Neural progenitor cell (in vitro differentiated cells): Measurements from ENCODE around the gene FUBP1. TPM values are rescaled to one million over a fixed set of nuclear protein-coding genes. Genes with fewer than 3 reads are reported as not detected.
"Not testable (repeated sequence)": the region's sequence is repeated elsewhere in the genome, so short reads cannot be mapped to it uniquely, and the experiment has no call there.

ENCODE experiments used
- DNase-seq: peaks from one replicate; pipeline ENCODE4 v3.0.0-alpha.2; 2016; ENCODE audit warnings: low spot score
- H2AFZ ChIP-seq: fragments of 200-600 bp; sonication (generic); replicated peaks from 2 replicates; pipeline ENCODE4 v1.6.1; 2016; ENCODE audit warnings: antibody characterized with exemption
- H3F3A ChIP-seq: fragments of 200-600 bp; sonication (generic); 2 replicates; pipeline ENCODE4 v1.6.1; 2016; ENCODE audit warnings: antibody characterized with exemption, low read depth
- H3K27ac ChIP-seq: fragments of 200-600 bp; sonication (generic); 2 replicates; pipeline ENCODE4 v1.5.1; 2016; ENCODE audit warnings: mild to moderate bottlenecking
- H3K27me3 ChIP-seq: fragments of 200-600 bp; sonication (generic); 2 replicates; pipeline ENCODE4 v1.6.1; 2016; ENCODE audit warnings: mild to moderate bottlenecking, moderate library complexity
- H3K36me3 ChIP-seq: fragments of 200-600 bp; sonication (generic); 2 replicates; pipeline ENCODE4 v1.5.1; 2016
- H3K4me1 ChIP-seq: fragments of 200-600 bp; sonication (generic); 2 replicates; pipeline ENCODE4 v1.6.1; 2016; ENCODE audit warnings: mixed run types
- H3K4me2 ChIP-seq: fragments of 200-600 bp; sonication (generic); 2 replicates; pipeline ENCODE4 v1.6.1; 2016
- H3K4me3 ChIP-seq: fragments of 200-600 bp; sonication (generic); 2 replicates; pipeline ENCODE4 v1.5.1; 2016
- H3K79me2 ChIP-seq: fragments of 200-600 bp; sonication (generic); 2 replicates; pipeline ENCODE4 v1.6.1; 2016; ENCODE audit warnings: low read depth
- H3K9ac ChIP-seq: fragments of 200-600 bp; sonication (generic); 2 replicates; pipeline ENCODE4 v1.6.1; 2016
- H3K9me3 ChIP-seq: fragments of 200-600 bp; sonication (generic); 2 replicates; pipeline ENCODE4 v1.5.1; 2016; ENCODE audit warnings: low read depth
- H4K20me1 ChIP-seq: fragments of 200-600 bp; sonication (generic); 2 replicates; pipeline ENCODE4 v1.6.1; 2016; ENCODE audit warnings: low read depth
- H3K27ac Mint-ChIP-seq: 3 replicates; pipeline ENCODE4 v1.8.0; 2021; ENCODE audit warnings: mixed read lengths
- H3K27me3 Mint-ChIP-seq: 2 replicates; pipeline ENCODE4 v1.8.0; 2022; ENCODE audit warnings: low read depth, mild to moderate bottlenecking, inconsistent platforms, moderate library complexity, mixed read lengths; ENCODE audit not compliant: insufficient read depth
- H3K36me3 Mint-ChIP-seq: 3 replicates; pipeline ENCODE4 v1.8.0; 2021; ENCODE audit warnings: mixed read lengths
- H3K4me1 Mint-ChIP-seq: 3 replicates; pipeline ENCODE4 v1.8.0; 2021; ENCODE audit warnings: mixed read lengths
- H3K4me3 Mint-ChIP-seq: 3 replicates; pipeline ENCODE4 v1.8.0; 2021; ENCODE audit warnings: mild to moderate bottlenecking, moderate library complexity, mixed read lengths
- H3K9me3 Mint-ChIP-seq: 3 replicates; pipeline ENCODE4 v1.8.0; 2020; ENCODE audit warnings: mixed read lengths
- EZH2 ChIP-seq: fragments of 200-600 bp; sonication (generic); IDR thresholded peaks from 2 replicates; pipeline ENCODE4 v1.6.1; 2017; ENCODE audit warnings: antibody characterized with exemption, mild to moderate bottlenecking, moderate library complexity
- EZH2phosphoT487 ChIP-seq: fragments of 200-600 bp; sonication (generic); IDR thresholded peaks from 2 replicates; pipeline ENCODE4 v1.6.1; 2017; ENCODE audit warnings: antibody characterized with exemption
- total RNA-seq: library from RNA; depleted of rRNA; stranded (reverse); fragments of >200 nt; gene quantifications from 2 replicates; pipeline ENCODE4 v1.2.3, GENCODE V29; 2015; ENCODE audit warnings: low replicate concordance
- TF ChIP-seq, protein P1 (sequence below): fragments of 200-600 bp; sonication (generic); IDR thresholded peaks from 2 replicates; pipeline ENCODE4 v1.5.1; 2017; ENCODE audit warnings: antibody characterized with exemption, mild to moderate bottlenecking

The FUBP1 gene
- total RNA-seq, 1 donor from 2014 or later, result 491 TPM

DNA sequence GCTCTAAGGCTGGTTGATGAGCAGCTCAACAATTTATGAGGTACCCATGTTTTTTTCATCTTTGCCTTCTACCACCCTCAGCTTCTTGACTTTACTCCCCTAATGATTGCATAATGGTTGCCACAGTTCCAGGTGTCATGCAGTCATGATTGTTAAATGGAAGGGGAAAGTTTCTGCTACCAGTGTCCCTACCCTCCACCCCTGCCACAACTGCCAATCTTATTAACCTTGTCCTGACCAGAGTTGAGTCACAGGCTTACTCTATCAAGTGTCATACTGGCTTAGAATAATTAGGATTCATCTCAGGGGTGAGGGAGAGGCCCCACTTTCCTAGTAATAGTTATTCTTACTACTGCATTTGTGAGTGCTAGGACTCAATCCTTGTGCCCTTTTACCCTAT, 7.9 kb upstream of the FUBP1 start:
- Histone ChIP-seq H3K27ac (no peak overlapping the region), H3K4me2 (no peak overlapping the region), H3K79me2 (peaks cover 94% of the 10 kb centered on the region), H3K4me3 (no peak overlapping the region), H3K9ac (no peak overlapping the region), H3F3A (peaks cover 22% of the 10 kb centered on the region), H3K36me3 (no peaks in the 10 kb centered on the region), H3K9me3 (no peaks in the 10 kb centered on the region), H2AFZ (no peak overlapping the region), H3K27me3 (no peaks in the 10 kb centered on the region), H3K4me1 (peaks cover 38% of the 10 kb centered on the region), H4K20me1 (peaks cover 69% of the 10 kb centered on the region)
- TF ChIP-seq, protein P1, sequence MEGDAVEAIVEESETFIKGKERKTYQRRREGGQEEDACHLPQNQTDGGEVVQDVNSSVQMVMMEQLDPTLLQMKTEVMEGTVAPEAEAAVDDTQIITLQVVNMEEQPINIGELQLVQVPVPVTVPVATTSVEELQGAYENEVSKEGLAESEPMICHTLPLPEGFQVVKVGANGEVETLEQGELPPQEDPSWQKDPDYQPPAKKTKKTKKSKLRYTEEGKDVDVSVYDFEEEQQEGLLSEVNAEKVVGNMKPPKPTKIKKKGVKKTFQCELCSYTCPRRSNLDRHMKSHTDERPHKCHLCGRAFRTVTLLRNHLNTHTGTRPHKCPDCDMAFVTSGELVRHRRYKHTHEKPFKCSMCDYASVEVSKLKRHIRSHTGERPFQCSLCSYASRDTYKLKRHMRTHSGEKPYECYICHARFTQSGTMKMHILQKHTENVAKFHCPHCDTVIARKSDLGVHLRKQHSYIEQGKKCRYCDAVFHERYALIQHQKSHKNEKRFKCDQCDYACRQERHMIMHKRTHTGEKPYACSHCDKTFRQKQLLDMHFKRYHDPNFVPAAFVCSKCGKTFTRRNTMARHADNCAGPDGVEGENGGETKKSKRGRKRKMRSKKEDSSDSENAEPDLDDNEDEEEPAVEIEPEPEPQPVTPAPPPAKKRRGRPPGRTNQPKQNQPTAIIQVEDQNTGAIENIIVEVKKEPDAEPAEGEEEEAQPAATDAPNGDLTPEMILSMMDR, result no peak
- TF ChIP-seq EZH2phosphoT487, result no peak
- Mint-ChIP-seq H3K4me3 (no peak overlapping the region), H3K9me3 (no peaks in the 10 kb centered on the region), H3K36me3 (peaks cover 18% of the 10 kb centered on the region), H3K27ac (no peak overlapping the region), H3K4me1 (peaks cover 5% of the 10 kb centered on the region), H3K27me3 (no peaks in the 10 kb centered on the region)
- no peak for DNase-seq

DNA sequence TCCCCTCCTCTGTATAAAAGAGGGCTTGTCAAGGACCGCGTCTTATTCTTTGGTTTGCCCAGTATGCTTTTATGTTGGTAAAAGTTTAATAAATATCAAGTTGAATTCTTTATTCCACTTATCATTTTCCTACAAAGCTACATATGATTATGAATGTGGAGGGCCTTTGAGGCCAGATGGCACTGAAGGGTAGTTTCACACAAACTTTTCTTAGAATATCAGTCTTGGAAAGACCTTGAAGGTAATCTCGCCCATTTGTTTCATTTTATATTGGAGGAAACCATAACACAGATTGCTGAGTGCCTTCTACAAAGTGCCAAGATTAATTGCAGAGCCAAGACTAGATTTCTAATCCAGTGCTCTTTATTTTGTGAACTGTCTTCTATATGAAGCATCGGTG, 5.8 kb upstream of the FUBP1 start:
- no peak overlapping the region for H3K9ac ChIP-seq
- no peak overlapping the region for H3K27ac ChIP-seq
- H3K27me3 Mint-ChIP-seq, result no peaks in the 10 kb centered on the region
- peak overlapping the region; percentile 65 for H3K4me2 ChIP-seq
- DNase-seq, result no peak
- H3K4me1 Mint-ChIP-seq, result peaks cover 15% of the 10 kb centered on the region
- H3F3A ChIP-seq, result peaks cover 31% of the 10 kb centered on the region
- H3K9me3 Mint-ChIP-seq, result no peaks in the 10 kb centered on the region
- TF ChIP-seq EZH2phosphoT487 (no peak), EZH2 (no peak)
- TF ChIP-seq, protein P1, result no peak
- peak overlapping the region; percentile 21 for H3K4me3 ChIP-seq
- H3K27me3 ChIP-seq, result no peaks in the 10 kb centered on the region
- no peak overlapping the region for H3K27ac Mint-ChIP-seq
- no peak overlapping the region for H3K4me3 Mint-ChIP-seq
- no peaks in the 10 kb centered on the region for H3K9me3 ChIP-seq
- no peak overlapping the region for H2AFZ ChIP-seq
- peaks cover 82% of the 10 kb centered on the region for H4K20me1 ChIP-seq
- H3K79me2 ChIP-seq, result peaks cover 94% of the 10 kb centered on the region
- peaks cover 51% of the 10 kb centered on the region for H3K4me1 ChIP-seq
- H3K36me3 Mint-ChIP-seq, result peaks cover 16% of the 10 kb centered on the region
- no peaks in the 10 kb centered on the region for H3K36me3 ChIP-seq

DNA sequence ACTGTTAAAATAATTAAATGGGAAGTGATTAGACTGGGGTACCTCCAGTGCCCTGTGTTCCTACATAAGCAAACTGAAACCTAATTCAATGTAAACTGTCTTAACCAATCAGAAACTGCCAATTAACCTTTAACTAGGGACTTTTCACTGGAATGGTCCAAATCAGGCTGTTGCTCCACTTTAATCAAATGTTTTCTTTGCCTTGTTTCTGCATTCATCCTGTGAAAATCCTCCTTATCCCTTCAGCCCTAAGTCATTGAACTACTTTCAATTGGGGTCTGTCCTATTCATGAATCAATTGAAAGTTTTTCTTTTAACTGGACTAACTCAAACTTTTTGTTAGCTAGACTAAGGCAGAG, 5.1 kb upstream of the FUBP1 start:
- H3K79me2 ChIP-seq, result peaks cover 92% of the 10 kb centered on the region
- H3K4me2 ChIP-seq, result peak overlapping the region; percentile 65
- TF ChIP-seq EZH2phosphoT487, result no peak
- TF ChIP-seq, protein P1, result no peak
- no peak for TF ChIP-seq EZH2
- peak overlapping the region; percentile 85 for H3K27ac ChIP-seq
- Mint-ChIP-seq H3K27me3 (no peaks in the 10 kb centered on the region), H3K9me3 (no peaks in the 10 kb centered on the region), H3K4me1 (peaks cover 15% of the 10 kb centered on the region), H3K27ac (no peak overlapping the region), H3K4me3 (no peak overlapping the region), H3K36me3 (peaks cover 16% of the 10 kb centered on the region)
- H3F3A ChIP-seq, result peaks cover 37% of the 10 kb centered on the region
- H2AFZ ChIP-seq, result no peak overlapping the region
- no peaks in the 10 kb centered on the region for H3K36me3 ChIP-seq
- H3K9me3 ChIP-seq, result no peaks in the 10 kb centered on the region
- H3K27me3 ChIP-seq, result no peaks in the 10 kb centered on the region
- peaks cover 51% of the 10 kb centered on the region for H3K4me1 ChIP-seq
- H3K4me3 ChIP-seq, result peak overlapping the region; percentile 21
- peak; percentile 44 for DNase-seq
- peaks cover 83% of the 10 kb centered on the region for H4K20me1 ChIP-seq
- H3K9ac ChIP-seq, result no peak overlapping the region

DNA sequence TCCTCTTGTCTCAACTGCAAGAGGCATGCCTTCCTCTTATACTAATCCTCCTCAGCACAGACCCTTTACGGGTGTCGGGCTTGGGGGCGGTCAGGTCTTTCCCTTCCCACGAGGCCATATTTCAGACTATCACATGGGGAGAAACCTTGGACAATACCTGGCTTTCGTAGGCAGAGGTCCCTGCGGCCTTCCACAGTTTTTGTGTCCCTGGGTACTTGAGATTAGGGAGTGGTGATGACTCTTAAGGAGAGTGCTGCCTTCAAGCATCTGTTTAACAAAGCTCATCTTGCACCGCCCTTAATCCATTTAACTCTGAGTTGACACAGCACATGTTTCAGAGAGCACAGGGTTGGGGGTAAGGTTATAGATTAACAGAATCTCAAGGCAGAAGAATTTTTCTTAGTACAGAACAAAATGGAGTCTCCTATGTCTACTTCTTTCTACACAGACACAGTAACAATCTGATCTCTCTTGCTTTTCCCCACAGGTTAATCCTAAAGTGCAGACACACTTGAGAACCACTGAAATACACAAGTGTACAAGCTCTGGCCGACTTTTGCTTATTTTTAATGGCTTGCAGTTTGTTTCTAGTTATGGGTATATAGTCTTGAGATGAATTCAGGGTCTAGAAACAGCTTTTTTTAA, 4.6 kb upstream of the FUBP1 start:
- H3K4me1 ChIP-seq, result peaks cover 51% of the 10 kb centered on the region
- peaks cover 92% of the 10 kb centered on the region for H3K79me2 ChIP-seq
- not testable (repeated sequence) for H3K36me3 ChIP-seq, H3K4me3 Mint-ChIP-seq, H3K27ac Mint-ChIP-seq, DNase-seq, H3K9me3 Mint-ChIP-seq, H3K27me3 ChIP-seq, H3K27me3 Mint-ChIP-seq, H2AFZ ChIP-seq, H3K9ac ChIP-seq, H3K9me3 ChIP-seq
- peak overlapping the region; percentile 65 for H3K4me2 ChIP-seq
- H4K20me1 ChIP-seq, result peaks cover 80% of the 10 kb centered on the region
- peaks cover 42% of the 10 kb centered on the region for H3F3A ChIP-seq
- H3K4me3 ChIP-seq, result peak overlapping the region; percentile 21
- Mint-ChIP-seq H3K36me3 (peaks cover 15% of the 10 kb centered on the region), H3K4me1 (peaks cover 15% of the 10 kb centered on the region)
- H3K27ac ChIP-seq, result peak overlapping the region; percentile 85
